T-helper 2 cell treated with Interferon-gamma antibody and Interleukin-4, amounts not matched to agents 100 ng/mL and 5 ng/mL, for 36 hours (primary cell): ENCODE data around the gene SLC6A20. TPM values are rescaled to one million over a fixed set of nuclear protein-coding genes. Genes with fewer than 3 reads are reported as not detected.

ENCODE experiments used
- intact Hi-C: fragments of 100-400 bp; cut with micrococcal nuclease; formaldehyde crosslinking; loops from one replicate; pipeline ENCODE4 v1.15.1; 2023
- total RNA-seq: library from RNA; stranded (reverse); gene quantifications from 2 replicates; pipeline ENCODE4 v1.2.3, GENCODE V29; 2022

SLC6A20 gene
- total RNA-seq, 1 donor from 2014 or later = not detected

DNA sequence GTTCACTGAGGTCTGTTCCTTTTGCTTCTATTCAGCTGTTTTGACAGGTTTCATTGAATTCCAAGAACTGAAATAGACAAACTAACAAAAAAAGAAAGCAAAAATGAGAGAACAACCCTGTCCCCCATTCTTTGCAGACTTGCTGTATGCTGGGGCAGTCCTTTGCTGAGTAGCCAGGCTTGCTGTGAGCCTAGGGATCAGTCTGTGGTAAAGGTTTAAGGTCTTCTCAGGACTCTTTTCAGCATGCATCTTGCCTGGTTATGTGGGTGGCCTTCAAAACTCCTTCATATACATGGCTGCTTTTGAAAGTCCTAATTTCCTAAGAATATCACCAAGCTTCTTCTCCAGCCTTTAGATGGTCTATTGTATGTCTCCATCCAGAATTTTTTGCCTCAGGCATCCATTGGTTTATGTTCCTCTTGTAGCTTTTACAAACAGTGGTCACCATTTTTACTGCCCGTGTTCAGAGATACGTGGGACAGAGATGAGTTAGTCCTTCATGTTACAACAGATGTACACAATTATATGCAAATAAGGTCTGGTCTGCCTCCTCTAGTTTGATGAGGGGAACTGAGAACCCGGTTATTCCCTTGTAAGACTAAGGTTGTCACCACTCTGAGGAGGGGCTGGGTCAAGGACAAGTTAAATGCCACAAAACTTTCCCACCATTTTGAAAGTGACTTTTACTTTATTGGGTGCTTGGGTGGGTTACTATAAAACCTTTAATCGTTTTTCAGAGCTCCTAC lies 65.8 kb downstream of the SLC6A20 start:
- intact Hi-C loops = no loop called here

GRCh38 chr3:45729614-45730013 lies 66.7 kb downstream of the SLC6A20 start:
- intact Hi-C loops = no loop called here

DNA sequence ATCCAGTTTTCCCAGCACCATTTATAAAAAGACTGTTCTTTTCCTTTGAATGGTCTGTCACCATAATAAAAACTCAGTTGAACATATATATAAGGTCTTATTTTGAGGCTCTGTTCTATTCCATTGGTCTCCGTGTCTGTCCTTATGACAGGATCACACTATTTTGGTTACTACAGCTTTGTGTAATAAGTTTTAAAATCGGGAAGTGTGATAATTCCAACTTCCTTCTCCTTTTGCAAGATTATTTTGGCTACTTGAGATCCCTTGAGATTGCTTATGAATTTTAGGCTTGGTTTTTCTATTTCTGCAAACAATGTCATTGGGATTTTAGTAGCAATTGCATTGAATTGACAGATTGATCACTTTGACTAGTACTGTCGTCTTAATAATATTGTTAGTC lies 71.4 kb downstream of the SLC6A20 start:
- intact Hi-C loops = no loop called here

DNA sequence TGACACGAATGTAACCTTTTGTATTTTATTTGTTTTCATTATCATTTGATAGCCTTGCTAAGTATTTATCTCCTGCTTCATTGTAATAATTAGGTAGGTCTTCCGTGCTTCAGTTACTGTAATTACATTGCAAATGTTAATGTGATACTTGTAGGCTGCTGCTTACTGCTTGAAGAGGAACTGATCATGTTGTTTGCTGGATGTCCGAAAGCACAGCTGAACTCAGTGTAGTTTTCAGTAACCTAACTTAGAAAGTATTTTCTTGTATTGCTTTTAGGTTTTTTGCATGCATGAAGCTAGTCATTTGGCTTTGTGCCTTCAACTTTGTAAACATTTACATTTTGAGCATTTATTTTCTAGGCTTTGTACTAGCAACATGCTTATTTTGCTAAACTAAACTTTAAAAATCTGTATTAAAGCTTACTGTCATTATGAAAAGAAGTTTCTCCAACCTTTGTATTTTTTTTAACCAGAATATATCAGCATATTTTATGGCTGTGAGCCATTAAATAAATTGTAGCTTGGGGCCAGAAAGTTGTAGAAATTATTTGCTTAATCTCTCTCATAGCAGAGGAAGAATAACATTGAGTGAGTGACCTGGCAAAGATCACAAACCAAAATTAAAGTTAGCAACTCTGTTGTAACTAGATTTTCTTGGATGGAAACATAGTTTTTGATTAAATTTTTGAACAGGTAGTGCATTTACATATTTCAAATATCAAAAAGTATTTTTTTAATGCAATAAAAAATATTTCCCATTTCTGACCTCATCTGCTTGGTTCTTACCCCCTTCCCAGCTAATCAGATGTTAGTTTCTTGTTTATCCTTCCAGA lies 76.5 kb downstream of the SLC6A20 start:
- intact Hi-C loops = no loop called here

GRCh38 chr3:45716790-45717336 lies 79.5 kb downstream of the SLC6A20 start:
- intact Hi-C loops = no loop called here

- intact Hi-C loops = no loop called here
Observed at GRCh38 chr3:45715945-45716344, 80.4 kb downstream of the SLC6A20 start.

DNA sequence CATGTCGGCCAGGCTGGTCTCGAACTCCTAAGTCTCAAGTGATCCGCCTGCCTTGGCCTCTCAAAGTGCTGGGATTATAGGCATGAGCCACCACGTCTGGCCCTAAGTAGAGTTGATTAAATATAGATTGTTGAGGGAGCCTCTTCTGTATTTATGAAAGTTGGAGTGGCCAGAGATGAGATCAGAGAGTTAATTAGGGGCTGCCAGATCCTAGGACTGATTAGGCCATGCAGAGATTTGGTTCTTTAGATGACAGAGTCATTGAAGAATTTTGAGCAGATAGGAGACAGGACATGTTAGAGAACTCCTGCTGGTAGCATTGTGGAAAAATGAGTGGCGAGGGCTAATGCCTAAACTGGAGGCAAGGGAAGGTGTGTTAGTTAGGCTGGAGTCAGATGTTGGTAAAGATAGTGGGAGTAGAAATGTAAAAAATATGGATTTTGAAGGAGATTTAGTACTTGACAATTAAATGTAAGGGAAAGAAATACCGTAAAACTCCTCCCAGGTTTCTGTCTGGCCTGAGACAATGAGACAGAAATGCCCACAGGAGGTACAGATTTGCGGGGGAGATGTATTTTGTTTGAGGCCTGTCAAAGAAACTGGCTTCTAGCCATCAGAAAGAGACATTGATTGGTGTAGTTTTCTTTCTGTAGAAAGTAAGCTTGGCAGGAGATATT lies 83.8 kb downstream of the SLC6A20 start:
- intact Hi-C loops = no loop called here

DNA sequence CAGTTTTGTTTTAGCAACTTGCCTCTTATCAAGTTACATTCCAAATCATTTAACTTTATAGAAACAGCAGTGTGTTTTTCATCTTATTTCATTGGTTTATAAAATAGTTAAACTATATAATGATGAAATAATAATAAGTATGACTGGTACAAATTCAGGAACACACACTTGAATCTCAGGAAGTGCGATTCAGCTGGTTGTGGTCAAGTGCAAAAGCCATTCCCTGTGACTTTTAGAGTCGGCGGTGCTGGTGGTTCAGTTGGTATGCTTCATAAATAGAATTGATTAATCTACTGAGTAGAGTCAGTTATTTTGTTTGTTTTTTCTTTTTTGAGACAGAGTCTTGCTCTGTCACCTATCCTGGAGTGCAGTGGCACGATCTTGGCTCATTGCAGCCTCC lies 84.4 kb downstream of the SLC6A20 start:
- intact Hi-C loops = no loop called here

DNA sequence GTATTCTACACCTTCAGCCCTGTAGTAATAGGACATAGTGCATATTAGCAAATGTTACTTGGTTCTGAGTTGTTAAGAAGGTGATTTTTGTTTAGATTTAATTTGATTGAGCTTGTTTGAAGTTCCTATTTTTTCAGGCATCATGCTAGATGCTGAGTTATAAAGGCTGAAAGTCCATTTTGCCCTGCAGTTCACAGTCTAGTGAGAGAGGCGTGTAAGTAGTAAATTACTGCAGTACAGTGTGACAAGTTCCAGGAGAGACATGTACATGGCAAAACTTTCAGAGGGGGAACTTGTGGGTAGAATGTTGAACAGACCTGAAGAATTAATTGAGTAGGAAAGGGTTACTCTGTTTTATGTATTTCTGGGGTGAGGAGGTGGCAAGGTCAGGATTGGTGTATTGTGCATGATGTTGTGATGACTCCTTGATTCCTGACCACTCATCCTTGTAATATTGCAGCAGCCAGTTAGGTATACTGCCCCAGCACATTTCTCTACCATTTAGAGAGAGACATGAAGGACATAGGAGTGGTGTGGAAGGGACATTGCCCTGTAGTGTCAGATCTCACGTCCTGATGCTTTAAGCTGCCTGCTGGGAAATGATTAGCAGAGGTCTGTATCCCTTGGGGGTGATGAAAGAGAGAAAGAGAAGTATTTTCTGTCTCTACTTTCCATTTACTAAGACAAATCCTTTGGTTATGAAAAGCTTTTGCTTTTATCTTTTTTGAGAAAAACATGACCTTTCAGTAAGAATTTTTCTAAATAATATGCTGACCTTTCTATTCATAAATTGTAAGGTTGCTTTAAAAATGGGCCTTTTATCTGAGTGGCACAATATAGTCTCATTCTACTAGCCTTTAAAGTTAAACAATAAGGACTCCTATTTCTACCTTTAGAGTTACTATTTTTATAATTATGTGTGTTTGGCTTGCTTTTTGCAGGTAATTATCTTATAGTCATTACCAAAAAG lies 90.2 kb downstream of the SLC6A20 start:
- intact Hi-C loops = no loop called here

Other genes starting within 250 kb of the SLC6A20 start
- gene LIMD1, start 201.8 kb downstream of the SLC6A20 start, total RNA-seq = 46.0 and 51.1 TPM in 2 replicates
- gene SACM1L, start 107.1 kb downstream of the SLC6A20 start, total RNA-seq = 70.8 and 77.6 TPM in 2 replicates
- 6.5 and 7.0 TPM in 2 replicates for gene LZTFL1, start 45.6 kb upstream of the SLC6A20 start, total RNA-seq
- not detected in 2 replicates for gene CCR9, start 90.0 kb upstream of the SLC6A20 start, total RNA-seq
- gene CXCR6, start 146.9 kb upstream of the SLC6A20 start, total RNA-seq = 9.3 and 10.3 TPM in 2 replicates
- gene FYCO1, start 199.3 kb upstream of the SLC6A20 start, total RNA-seq = 15.7 and 17.3 TPM in 2 replicates
- 0.05 TPM in 1 of 2 replicates, not detected in the other for gene XCR1, start 230.9 kb upstream of the SLC6A20 start, total RNA-seq